Activated gamma-delta T cell treated with Interleukin-2 at 50 U/mL for 16 hours (primary cell): ENCODE data around the gene GNG7.
A peak's percentile ranks its signal among the peaks of the same experiment; 100 is the strongest.

Experiments used
- DNase-seq: peaks from one replicate; pipeline ENCODE4 v3.0.0-alpha.2; 2020

GNG7 gene

DNA sequence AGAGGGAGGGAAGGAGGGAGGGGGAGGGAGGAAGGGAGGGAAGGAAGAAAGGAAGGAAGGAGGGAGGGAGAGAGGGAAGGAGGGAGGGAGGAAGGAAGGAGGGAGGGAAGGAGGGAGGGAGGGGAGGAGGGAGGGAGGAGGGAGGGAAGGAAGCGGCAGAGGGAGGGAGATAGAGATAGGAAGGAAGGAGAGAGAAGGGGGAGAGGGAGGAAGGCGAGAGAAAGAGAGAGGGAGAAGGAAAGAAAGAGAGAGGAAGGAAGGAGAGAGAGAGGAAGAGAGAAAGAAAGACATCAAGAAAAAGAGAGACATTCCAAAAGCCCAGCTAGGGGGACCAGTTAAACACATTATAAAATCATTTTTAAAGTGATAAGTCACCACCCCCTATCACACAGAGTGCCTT lies 62.5 kb downstream of the GNG7 start:
- no peak for DNase-seq

DNA sequence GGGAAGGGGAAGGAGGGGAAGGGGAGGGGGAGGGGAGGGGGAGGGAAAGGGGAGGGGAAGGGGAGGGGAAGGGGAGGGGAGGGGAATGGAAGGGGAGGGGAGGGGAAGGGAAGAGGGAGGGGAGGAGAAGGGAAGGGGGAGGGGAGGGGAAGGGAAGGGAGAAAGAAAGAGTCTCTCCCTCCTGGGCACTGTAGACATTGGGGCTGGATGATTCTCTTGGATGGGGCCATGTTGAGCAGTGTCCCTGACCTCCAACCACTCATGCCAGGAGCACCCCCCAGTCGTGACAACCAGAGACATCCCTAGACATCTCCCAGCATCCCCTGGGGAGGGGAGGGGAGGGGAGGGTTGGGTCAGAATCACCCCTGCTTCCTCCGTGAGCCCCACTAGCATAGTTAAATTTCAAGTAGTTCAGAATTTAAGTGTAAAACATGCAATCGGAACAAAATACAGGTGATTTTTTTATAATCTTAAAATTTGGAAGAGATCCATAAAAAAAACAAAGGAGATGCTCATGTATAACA lies 64.0 kb downstream of the GNG7 start:
- no peak for DNase-seq

DNA sequence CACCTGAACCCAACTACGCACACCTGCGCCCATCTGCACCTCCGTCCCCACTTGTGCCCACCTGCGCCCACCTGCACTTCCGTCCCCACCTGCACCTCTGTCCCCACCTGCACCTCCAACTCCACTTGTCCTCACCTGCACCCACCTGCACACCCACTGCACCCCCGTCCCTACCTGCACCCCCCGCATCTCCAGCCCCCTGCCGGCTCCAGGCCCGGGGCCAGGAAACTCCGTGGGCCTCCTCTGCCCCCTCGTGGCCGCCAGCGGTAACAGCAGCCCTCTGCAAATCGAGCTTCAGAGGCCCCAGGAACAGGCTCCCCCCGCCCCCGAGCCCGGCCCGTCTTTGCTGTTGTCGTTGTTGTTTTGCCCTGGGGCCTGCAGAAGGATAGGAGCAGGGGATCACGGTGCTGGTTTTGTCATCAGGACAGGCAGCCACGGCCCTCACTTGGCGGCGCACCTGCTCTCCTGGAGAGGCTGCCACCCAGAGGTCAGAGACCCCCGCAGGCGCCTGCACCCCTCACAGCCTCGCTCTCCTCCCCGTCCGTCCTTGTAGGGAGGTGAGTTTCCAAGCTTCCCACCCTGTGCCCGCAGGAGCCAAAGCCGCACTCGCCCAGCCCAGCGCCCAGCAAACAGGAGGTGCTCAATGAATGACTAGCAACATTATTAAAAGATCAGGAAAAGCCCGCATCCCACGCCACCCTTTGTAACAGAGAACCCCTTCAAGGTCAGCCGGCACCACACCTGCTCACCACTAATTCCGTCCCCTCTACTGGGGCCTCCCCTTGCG lies 65.4 kb downstream of the GNG7 start:
- peak; percentile 70 for DNase-seq

DNA sequence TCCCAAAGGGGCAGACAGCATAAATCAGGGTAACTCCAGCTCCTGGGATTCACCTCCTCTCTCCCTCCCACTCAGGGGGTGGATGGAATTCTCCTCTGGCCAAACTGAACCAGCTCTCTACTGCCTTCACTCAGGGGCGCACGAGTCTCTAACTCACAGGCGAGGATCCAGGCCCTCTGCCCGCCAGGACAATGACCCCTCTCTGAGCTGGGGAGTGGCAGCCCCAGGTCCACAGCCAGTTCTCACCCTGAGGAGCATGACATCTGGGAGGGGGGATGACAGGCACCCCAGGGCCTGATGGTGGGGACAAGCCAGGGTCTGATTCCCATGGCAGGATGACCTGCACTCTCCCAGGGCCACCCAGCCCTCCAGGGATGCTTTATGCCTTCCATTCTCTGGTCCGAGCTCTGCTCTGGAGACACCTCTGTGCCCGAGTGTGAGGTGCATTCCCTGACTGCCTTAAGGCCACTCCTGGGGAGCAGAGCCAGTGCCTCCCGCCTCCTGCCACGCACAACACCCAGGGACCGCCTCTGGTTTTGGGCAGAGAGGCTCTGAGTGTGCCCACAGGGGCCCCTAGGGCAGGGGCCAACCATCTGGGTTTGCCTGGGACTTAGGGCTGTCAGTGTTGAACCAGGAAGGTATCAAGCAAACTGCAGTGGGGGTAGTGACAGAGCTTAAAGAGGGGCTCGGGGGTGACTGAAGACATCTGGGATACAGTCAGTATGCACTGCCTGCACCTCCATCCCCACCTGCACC lies 66.2 kb downstream of the GNG7 start:
- no peak for DNase-seq

DNA sequence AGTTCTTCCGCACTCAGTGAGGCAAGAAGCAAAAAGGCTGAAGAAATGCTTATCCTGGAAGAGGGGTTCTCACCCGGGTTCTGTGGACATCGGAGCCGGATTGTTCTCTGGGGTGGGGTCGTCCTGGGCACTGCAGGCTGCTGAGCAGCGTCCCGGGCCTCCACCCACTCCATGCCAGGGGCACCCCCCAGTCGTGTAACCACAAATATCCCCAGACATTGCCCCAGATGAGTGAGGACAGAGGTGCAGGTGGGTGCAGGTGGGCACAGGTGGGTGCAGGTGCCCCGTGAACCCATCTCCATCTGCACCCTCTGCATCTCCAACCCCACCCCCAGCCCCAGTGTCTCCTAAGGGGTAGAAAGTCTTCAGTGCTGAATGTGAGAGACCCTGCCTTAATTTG lies 67.5 kb downstream of the GNG7 start:
- DNase-seq: no peak

DNA sequence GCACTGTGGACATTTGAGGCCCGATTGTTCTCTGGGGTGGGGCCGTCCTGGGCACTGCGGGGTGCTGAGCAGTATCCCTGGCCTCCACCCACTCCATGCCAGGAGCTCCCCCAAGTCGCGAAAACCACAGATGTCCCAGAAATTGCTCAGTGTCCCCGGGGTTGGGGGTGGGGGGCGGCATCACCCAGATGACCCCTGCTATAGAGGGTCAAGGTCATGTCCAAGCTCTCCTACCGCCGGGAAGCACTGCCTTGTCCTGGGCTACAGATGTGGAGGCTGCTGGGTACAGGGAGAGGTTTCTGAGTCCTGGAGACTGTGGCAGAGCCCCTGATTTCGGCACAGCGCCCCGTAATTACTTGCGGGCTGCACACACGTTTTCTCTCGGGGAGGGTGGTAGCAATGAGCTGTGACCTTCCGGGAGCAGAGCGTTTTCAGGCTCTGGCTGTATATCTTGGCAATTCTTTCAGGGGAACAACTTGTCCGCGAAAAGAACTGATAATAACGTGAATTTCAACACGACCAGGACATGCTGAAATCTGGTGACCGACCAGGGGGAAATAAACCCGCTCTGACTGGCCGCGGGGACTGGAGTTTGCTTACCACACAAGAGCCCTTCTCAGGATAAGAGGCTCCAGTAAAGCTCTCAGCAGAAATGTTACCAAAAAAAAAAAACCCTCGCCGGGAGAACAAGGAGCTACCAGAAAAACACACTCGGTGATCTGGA lies 68.1 kb downstream of the GNG7 start:
- DNase-seq: no peak

DNA sequence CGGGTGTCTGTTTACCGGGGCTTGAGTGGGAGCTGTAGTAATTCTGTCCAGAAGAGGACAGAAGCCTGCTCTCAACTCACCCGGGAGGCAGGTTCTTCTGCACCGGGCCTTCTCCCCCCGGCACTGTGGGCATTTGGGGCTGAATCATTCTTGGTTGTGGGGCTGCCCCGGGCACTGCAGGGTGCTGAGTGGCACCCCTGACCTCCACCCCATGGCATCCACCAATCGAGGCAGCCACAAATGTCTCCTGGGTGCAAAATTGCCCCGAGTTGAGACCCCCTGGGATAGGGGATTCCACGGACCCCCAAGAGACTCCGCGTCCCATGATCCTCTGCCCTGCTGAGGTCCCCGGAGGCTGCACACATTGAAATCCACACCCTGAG lies 68.8 kb downstream of the GNG7 start:
- no peak for DNase-seq

DNA sequence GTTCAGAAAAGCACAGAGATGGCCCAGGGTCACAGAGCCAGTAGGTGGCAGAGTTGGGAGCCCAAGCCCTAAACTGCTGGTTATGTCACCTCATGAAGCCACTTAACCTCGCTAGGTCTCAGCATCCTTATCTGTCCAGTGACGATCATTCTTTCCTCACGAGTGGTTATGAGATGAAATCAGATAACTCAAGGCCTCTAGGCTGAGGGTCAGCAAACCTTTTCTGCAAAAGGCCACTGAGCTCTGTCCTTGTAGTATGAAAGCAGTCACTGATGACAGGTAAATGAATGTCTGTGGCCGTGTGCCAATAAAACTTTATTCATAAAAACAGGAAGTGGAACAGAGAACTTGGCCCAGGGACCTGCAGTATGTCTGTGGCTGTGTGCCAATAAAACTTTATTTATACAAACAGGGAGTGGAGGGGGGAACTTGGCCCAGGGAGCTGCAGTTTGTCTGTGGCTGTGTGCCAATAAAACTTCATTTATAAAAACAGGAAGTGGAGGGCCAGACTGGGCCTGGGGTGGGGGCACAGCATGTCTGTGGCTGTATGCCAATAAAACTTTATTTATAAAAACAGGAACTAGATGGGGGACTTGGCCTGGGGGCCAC lies 71.2 kb downstream of the GNG7 start:
- no peak for DNase-seq

DNA sequence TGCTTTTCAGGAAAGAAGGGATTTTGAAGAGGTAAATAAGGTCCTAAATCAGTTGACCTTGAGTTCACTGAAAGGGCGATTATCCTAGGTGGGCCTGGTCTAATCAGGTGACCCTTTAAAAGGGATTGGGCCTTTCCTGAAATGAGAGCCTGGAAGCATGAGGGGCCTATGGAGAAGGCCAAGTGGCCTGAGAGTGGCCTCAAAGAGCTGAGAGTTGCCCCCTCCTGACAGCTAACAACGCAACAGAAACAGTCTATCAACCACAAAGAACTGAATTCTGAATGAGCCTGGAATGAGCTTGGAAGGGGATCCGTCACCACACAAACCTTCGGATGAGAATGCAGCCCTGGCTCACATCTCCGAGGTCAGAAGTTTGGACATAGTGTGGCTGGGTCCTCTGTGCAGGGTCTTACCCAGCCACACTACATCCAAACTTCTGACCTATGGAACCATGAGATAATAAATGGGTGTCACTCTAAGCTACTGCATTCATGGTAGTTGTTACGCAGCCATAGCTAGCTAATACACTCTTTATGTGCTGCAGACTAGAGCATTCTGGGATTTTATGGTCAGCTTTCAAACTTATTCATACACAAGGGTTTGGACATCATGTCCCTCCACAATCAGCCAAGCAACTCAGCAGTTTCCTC lies 72.0 kb downstream of the GNG7 start:
- no peak for DNase-seq

DNA sequence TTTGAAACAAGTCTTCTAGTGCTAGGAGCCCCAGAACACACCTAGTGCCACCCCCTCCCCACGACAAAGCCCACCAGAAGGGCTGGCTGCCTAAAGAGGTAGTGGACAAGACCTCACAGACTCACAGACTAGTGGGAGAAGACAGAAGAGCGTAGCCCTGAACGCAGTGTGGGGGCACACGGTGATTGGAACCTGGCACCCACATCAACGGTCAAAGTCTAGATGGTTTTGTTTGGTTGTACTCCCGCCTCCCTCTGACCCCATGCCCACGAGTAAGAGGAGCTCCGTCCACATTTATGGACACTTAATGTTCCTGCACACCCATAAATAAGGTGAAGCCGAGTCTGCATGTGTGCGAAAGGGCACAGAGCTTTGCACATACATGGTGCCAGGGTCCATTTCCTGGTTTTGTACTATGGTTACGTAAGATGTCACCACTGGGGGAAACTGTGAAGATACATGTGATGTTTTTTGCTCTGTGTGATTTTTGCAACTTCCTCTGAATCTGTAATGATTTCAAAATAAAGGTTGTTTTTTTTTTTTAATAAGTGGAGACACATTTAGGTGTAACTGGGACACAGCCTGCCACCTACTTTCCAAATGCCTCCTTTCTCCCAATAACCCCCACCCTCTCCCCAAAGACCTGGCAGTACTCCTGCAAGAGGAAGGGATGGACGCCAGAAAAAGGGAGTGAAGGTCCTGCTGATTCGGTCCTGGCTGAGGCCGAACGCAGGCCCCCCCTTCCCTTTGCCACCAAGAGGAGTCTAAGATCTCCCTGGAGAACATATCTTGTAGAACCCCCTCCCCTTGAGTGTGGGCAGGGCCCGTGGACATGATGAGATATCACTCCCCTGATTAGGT lies 72.8 kb downstream of the GNG7 start:
- no peak for DNase-seq

DNA sequence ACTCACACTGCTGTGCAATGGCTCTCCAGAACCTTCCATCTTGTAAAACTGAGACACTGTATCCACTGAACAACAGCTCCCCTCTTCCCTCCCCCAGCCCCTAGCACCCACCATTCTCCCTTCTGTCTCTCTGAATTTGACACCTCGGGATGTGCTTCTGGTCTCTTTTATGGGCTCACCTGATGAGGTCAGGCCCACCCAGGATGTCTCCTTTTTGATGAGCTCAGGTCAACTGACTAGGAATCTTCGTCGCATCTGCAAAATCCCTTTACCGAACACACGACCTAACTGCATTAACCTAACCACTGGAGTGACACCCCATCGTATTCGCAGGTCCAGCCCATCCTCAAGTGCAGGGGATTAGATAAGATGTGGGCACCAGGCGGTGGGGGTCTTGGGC lies 73.9 kb downstream of the GNG7 start:
- no peak for DNase-seq

DNA sequence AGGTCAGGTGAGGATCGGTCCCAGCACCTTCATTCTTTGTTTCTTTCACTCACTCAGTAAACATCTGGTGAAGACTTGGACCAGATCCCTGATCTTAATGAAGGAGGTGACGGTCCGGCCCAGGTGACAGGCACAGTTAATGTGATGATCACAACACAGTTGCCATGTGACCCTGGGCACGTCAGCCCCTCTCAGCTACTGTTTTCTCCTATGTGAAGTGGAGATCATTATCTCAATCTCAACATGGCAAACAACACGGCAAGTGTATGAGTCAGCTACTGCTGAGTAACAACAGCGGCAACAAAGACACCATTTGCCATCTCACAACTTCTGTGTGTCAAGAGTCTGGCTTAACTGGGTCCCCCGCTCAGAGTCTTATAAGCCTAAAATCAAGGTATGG lies 74.6 kb downstream of the GNG7 start:
- no peak for DNase-seq

DNA sequence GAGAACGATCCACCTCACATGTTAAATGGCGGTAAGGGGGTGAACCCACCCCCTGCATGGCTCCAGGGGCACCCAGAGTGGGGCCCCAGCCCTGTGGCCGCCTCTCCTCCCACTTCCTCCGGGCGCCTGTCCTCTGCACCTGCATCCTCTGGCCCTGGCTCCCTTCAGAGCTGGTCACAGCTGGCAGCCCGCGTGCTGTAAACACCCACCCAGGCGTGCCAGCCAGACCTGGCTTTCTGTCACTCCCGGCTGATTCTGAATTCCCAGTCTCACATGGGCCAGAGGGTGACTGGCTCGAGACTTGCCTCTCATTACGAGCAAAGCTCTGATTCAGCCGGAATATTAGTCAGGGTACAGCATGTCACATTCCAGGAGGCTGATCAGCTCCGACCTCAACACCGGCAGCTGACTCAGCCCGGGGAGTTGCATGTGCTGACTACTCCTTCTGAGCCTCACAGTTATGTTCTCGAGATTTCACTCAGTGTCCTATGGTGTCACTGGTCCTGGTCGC lies 75.1 kb downstream of the GNG7 start:
- no peak for DNase-seq

DNA sequence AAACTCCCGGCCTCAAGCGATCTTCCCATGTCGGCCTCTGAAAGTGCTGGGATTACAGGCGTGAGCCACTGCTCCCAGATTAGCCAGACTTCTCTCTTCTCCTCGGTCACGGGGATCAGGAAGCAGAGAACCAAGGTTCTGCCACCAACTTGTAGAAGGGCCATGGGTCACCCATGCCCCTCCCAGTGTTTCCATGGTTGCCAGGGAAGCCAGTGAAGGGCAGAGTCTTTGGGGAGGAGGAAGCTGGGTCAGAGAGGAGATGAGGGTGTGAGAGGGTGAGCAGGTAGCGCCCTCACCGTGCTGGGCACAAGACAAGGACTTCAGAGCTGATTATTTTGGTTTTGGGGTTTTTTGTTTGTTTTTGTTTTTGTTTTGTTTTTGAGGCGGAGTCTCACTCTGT lies 77.1 kb downstream of the GNG7 start:
- DNase-seq: no peak

DNA sequence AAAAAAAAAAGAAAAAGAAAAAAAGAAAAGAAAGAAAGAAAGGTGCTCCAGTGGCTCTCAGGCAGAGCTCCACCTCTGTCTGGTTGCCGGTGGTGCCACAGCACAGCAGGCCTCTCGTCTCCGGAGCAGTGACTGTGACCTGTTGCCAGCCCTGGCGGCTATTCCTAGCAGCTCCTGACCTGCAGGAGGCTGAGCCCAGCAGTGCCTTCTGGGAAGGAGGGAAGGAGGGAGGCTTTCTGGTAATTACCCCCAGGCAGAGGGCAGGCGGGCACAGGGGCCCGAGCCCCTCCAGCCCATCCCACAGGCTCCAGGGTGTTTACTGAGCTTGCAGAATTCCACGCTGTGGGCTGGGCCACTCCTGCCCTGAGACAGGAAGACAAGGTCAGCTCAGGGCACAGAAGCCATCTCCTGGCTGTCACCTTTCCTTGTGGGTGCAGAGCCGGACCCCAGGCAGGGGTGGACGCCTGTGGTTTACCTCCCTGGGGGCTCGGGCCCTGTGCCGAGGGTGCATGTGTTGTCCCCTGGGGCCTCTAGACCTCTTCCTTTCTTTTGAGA lies 77.9 kb downstream of the GNG7 start:
- no peak for DNase-seq

DNA sequence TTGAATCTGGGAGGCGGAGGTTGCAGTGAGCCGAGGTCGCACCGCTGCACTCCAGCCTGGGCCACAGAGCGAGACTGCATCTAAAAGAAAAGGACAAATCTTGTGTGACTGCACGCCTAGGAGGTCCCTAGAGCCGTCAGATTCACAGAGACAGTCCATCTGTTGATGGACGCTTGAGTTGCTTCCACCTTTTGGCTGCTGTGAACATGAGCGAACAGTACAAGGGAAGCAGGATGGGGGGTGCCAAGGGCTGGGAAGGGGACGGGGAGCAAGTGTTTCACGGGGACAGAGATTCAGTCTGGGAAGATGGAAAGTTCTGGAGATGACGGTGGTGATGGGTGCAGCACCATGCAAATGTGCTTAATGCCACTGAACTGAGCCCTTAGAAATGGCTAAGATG lies 78.7 kb downstream of the GNG7 start:
- no peak for DNase-seq

DNA sequence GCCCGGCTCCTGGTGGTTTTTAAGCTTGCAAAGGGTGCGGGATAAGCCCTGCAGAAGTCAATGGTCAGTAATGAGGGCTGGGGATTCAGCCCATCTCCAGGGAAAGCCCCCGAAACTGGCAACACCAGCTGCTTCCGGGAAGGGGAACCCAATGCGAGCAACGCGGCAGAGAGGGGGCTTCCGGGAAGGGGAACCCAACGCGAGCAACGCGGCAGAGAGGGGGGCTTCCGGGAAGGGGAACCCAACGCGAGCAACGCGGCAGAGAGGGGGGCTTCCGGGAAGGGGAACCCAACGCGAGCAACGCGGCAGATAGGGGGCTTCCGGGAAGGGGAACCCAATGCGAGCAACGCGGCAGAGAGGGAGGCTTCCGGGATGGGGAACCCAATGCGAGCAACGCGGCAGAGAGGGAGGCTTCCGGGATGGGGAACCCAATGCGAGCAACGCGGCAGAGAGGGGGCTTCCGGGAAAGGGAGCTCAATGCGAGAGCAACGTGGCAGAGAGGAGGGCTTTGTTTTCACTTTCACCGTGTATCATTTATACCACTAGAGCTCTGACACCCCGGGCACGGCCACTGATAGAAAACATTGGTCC lies 80.0 kb downstream of the GNG7 start:
- DNase-seq: peak; percentile 69

DNA sequence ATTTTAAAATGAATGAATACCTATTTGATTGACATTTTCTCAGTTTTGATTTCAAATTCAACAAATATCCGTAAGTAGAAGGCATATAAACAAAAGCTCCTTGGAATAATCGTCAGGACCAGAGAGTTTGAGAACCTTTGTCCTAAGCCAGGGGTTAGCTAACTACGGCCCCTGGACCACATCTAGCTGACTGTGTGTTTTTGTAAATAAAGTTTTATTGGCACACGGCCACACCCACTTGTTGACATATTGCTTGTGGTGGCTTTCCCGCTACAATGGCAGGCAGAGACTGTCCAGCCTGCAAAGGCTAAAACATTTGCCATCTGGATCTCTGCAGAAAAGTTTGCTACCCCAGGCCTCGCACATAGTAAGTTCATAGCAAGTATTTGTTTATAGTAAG lies 83.4 kb downstream of the GNG7 start:
- no peak for DNase-seq

DNA sequence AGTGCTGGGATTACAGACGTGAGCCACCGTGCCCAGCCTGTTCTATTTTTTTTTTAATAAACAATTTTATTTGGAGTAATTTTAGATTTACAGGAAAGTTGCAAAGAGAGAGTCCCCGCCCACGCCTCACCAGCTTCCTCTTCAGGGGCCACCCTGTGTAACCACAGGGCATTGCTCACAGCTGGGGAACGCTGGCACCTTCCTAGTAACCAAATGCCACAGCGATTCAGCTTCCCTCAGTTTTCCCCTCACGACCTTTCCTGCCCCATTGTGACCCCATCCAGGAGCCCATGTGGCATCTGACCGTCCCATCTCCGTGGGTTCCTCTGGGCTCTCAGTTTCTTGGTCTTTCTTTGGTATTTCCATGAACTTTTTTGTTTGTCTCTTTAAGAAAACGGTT lies 83.9 kb downstream of the GNG7 start:
- peak; percentile 62 for DNase-seq

DNA sequence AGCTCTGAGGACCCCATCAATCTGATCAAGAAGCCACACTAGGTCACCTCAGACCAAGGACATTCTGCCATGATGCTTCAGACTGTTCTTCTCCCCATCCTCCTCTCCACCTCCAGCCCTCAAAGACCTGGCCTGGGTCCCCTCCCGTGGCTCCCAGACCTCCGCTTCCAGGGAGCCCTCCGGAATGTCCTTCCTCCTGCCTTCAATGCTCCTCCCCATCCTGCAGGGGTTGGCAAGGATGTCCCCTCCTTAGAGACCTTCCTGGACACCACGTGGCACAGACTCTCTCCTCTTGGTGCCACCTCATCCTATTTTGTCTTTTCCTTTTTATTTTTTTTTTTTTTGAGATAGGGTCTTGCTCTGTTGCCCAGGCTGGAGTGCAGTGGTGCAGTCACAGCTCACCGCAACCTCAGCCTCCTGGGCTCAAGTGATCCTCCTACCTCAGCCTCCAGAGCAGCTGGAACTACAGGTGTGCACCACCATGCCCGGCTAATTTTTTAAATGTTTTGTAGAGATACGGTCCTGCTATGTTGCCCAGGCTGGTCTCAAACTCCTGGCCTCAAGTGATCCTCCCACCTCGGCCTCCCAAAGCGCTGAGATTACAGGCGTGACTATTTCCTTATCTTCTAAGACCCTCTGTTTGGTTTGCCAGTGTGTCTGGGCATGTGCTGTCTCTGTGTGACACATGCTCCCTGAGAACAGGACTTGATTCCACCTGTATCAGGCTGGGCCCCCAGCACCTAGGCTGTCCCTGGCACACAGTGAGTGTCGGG lies 84.9 kb downstream of the GNG7 start:
- DNase-seq: no peak
